ENCODE results near the gene CYSTM1.

Gene CYSTM1

GRCh38 chr5:140142856-140143255 is 32.1 kb upstream of the CYSTM1 start:
- Histone ChIP-seq H3K9me3 (ENCODE audit: control extremely low read depth in 1 of 5, control insufficient read depth in 4 of 5, insufficient read depth in 2 of 5, low read depth in 1 of 5, low read length in 4 of 5) (no peaks in the 10 kb centered on the region), H3K27me3 (replicated peaks in 2 of 5; ENCODE audit: control insufficient read depth in 4 of 5, insufficient read depth in 5 of 5, low read length in 4 of 5) (peaks cover 2 to 31% (median 23%) of the 10 kb centered on the region in 5 experiments), H3K36me3 (ENCODE audit: control insufficient read depth in 4 of 4, insufficient read depth in 4 of 4, low read length in 3 of 4) (no peaks in the 10 kb centered on the region), H3K4me3 (ENCODE audit: control insufficient read depth in 1 of 7, extremely low read depth in 1 of 7, insufficient read depth in 4 of 7, low read depth in 2 of 7, low read length in 6 of 7) (no peak overlapping the region), H3K4me1 (ENCODE audit: control extremely low read depth in 1 of 4, control insufficient read depth in 4 of 4, insufficient read depth in 4 of 4, low read length in 3 of 4) (peaks cover 0 to 14% (median 12%) of the 10 kb centered on the region in 4 experiments), H3K27ac (ENCODE audit: insufficient read depth in 1 of 2, low read depth in 1 of 2, low read length in 2 of 2, poor library complexity in 1 of 2, severe bottlenecking in 2 of 2) (no peak overlapping the region)
- ChIA-PET POLR2A (no interaction called here), CTCF (interaction anchor here (1.5 to 7.6 kb wide), 12 partner anchors 8 to 99 kb away, joined by 4 to 129 read pairs (median 26); partner anchors contain the start of genes NRG2 and PURA)
- DNase-seq: no peak
- 83% methylated on average over 6 of the region's 7 CpGs for WGBS (ENCODE audit: insufficient coverage)

- no peak overlapping the region for H3K27ac ChIP-seq (ENCODE audit: insufficient read depth in 1 of 2, low read depth in 1 of 2, low read length in 2 of 2, poor library complexity in 1 of 2, severe bottlenecking in 2 of 2)
- peaks cover 0 to 14% (median 12%) of the 10 kb centered on the region in 4 experiments for H3K4me1 ChIP-seq (ENCODE audit: control extremely low read depth in 1 of 4, control insufficient read depth in 4 of 4, insufficient read depth in 4 of 4, low read length in 3 of 4)
- H3K27me3 ChIP-seq (replicated peaks in 2 of 5; ENCODE audit: control insufficient read depth in 4 of 5, insufficient read depth in 5 of 5, low read length in 4 of 5): peaks cover 2 to 39% (median 26%) of the 10 kb centered on the region in 5 experiments
- ChIA-PET POLR2A (no interaction called here), CTCF (interaction anchor here (0.6 to 7.6 kb wide), 21 partner anchors 9 to 473 kb away, joined by 3 to 129 read pairs (median 7); partner anchors contain the start of genes NRG2 and PURA)
- 96% methylated on average over 3 of the region's 3 CpGs for WGBS (ENCODE audit: insufficient coverage)
- H3K9me3 ChIP-seq (ENCODE audit: control extremely low read depth in 1 of 5, control insufficient read depth in 4 of 5, insufficient read depth in 2 of 5, low read depth in 1 of 5, low read length in 4 of 5): no peaks in the 10 kb centered on the region
- H3K4me3 ChIP-seq (ENCODE audit: control insufficient read depth in 1 of 7, extremely low read depth in 1 of 7, insufficient read depth in 4 of 7, low read depth in 2 of 7, low read length in 6 of 7): no peak overlapping the region
- H3K36me3 ChIP-seq (ENCODE audit: control insufficient read depth in 4 of 4, insufficient read depth in 4 of 4, low read length in 3 of 4): no peaks in the 10 kb centered on the region
- DNase-seq: no peak
Observed at GRCh38 chr5:140143521-140144258, 31.3 kb upstream of the CYSTM1 start.

GRCh38 chr5:140145256-140145655 is 29.7 kb upstream of the CYSTM1 start:
- H3K4me3 ChIP-seq (ENCODE audit: control insufficient read depth in 1 of 7, extremely low read depth in 1 of 7, insufficient read depth in 4 of 7, low read depth in 2 of 7, low read length in 6 of 7): peak overlapping the region in 3 of 7 experiments; percentile 70 to 79 (median 77)

GRCh38 chr5:140145818-140146522 is 29.0 kb upstream of the CYSTM1 start:
- Histone ChIP-seq H3K36me3 (ENCODE audit: control insufficient read depth in 4 of 4, insufficient read depth in 4 of 4, low read length in 3 of 4) (no peaks in the 10 kb centered on the region), H3K4me1 (ENCODE audit: control extremely low read depth in 1 of 4, control insufficient read depth in 4 of 4, insufficient read depth in 4 of 4, low read length in 3 of 4) (peaks cover 0 to 14% (median 12%) of the 10 kb centered on the region in 4 experiments), H3K4me3 (ENCODE audit: control insufficient read depth in 1 of 7, extremely low read depth in 1 of 7, insufficient read depth in 4 of 7, low read depth in 2 of 7, low read length in 6 of 7) (peak overlapping the region; percentile 18 to 79 (median 58)), H3K27me3 (replicated peaks in 2 of 5; ENCODE audit: control insufficient read depth in 4 of 5, insufficient read depth in 5 of 5, low read length in 4 of 5) (peaks cover 2 to 39% (median 26%) of the 10 kb centered on the region in 5 experiments), H3K27ac (ENCODE audit: insufficient read depth in 1 of 2, low read depth in 1 of 2, low read length in 2 of 2, poor library complexity in 1 of 2, severe bottlenecking in 2 of 2) (no peak overlapping the region), H3K9me3 (ENCODE audit: control extremely low read depth in 1 of 5, control insufficient read depth in 4 of 5, insufficient read depth in 2 of 5, low read depth in 1 of 5, low read length in 4 of 5) (no peaks in the 10 kb centered on the region)
- POLR2A ChIA-PET: no interaction called here
- peak; percentile 61 to 83 (median 80) for DNase-seq
- under 1% methylated on average over 42 of the region's 64 CpGs for WGBS (ENCODE audit: insufficient coverage)
- CTCF ChIA-PET: interaction anchor here (0.7 to 7.6 kb wide), 21 partner anchors 10 to 97 kb away, joined by 3 to 129 read pairs (median 6); partner anchors contain the start of gene PURA

More at GRCh38 chr5:140145256-140145655, 29.7 kb upstream of the CYSTM1 start:
- POLR2A ChIA-PET: no interaction called here
- Histone ChIP-seq H3K4me1 (ENCODE audit: control extremely low read depth in 1 of 4, control insufficient read depth in 4 of 4, insufficient read depth in 4 of 4, low read length in 3 of 4) (peaks cover 0 to 14% (median 12%) of the 10 kb centered on the region in 4 experiments), H3K9me3 (ENCODE audit: control extremely low read depth in 1 of 5, control insufficient read depth in 4 of 5, insufficient read depth in 2 of 5, low read depth in 1 of 5, low read length in 4 of 5) (no peaks in the 10 kb centered on the region), H3K27ac (ENCODE audit: insufficient read depth in 1 of 2, low read depth in 1 of 2, low read length in 2 of 2, poor library complexity in 1 of 2, severe bottlenecking in 2 of 2) (no peak overlapping the region), H3K27me3 (replicated peaks in 2 of 5; ENCODE audit: control insufficient read depth in 4 of 5, insufficient read depth in 5 of 5, low read length in 4 of 5) (peaks cover 2 to 39% (median 26%) of the 10 kb centered on the region in 5 experiments), H3K36me3 (ENCODE audit: control insufficient read depth in 4 of 4, insufficient read depth in 4 of 4, low read length in 3 of 4) (no peaks in the 10 kb centered on the region)
- no peak for DNase-seq
- WGBS (ENCODE audit: insufficient coverage): 84% methylated on average over 3 of the region's 3 CpGs
- CTCF ChIA-PET: interaction anchor here (0.7 to 7.6 kb wide), 18 partner anchors 11 to 80 kb away, joined by 3 to 129 read pairs (median 10); partner anchors contain the start of gene PURA

GRCh38 chr5:140146523-140146842 is 28.5 kb upstream of the CYSTM1 start:
- CTCF ChIA-PET: interaction anchor here (0.8 to 7.6 kb wide), 20 partner anchors 9 to 98 kb away, joined by 3 to 129 read pairs (median 6); partner anchors contain the start of gene PURA
- Histone ChIP-seq H3K9me3 (ENCODE audit: control extremely low read depth in 1 of 5, control insufficient read depth in 4 of 5, insufficient read depth in 2 of 5, low read depth in 1 of 5, low read length in 4 of 5) (no peaks in the 10 kb centered on the region), H3K27ac (ENCODE audit: insufficient read depth in 1 of 2, low read depth in 1 of 2, low read length in 2 of 2, poor library complexity in 1 of 2, severe bottlenecking in 2 of 2) (no peak overlapping the region), H3K4me3 (ENCODE audit: control insufficient read depth in 1 of 7, extremely low read depth in 1 of 7, insufficient read depth in 4 of 7, low read depth in 2 of 7, low read length in 6 of 7) (peak overlapping the region in 6 of 7 experiments; percentile 18 to 79 (median 64)), H3K27me3 (replicated peaks in 2 of 5; ENCODE audit: control insufficient read depth in 4 of 5, insufficient read depth in 5 of 5, low read length in 4 of 5) (peaks cover 2 to 39% (median 26%) of the 10 kb centered on the region in 5 experiments), H3K4me1 (ENCODE audit: control extremely low read depth in 1 of 4, control insufficient read depth in 4 of 4, insufficient read depth in 4 of 4, low read length in 3 of 4) (peaks cover 0 to 14% (median 12%) of the 10 kb centered on the region in 4 experiments), H3K36me3 (ENCODE audit: control insufficient read depth in 4 of 4, insufficient read depth in 4 of 4, low read length in 3 of 4) (no peaks in the 10 kb centered on the region)
- no peak for DNase-seq
- WGBS (ENCODE audit: insufficient coverage): 14% methylated on average over 14 of the region's 14 CpGs
- POLR2A ChIA-PET: no interaction called here

GRCh38 chr5:140147460-140147859 is 27.5 kb upstream of the CYSTM1 start:
- no peak overlapping the region for H3K4me3 ChIP-seq (ENCODE audit: control insufficient read depth in 1 of 7, extremely low read depth in 1 of 7, insufficient read depth in 4 of 7, low read depth in 2 of 7, low read length in 6 of 7)
- WGBS (ENCODE audit: insufficient coverage): 100% methylated on average over 1 of the region's 1 CpG
- peaks cover 2 to 39% (median 26%) of the 10 kb centered on the region in 5 experiments for H3K27me3 ChIP-seq (replicated peaks in 2 of 5; ENCODE audit: control insufficient read depth in 4 of 5, insufficient read depth in 5 of 5, low read length in 4 of 5)
- H3K27ac ChIP-seq (ENCODE audit: insufficient read depth in 1 of 2, low read depth in 1 of 2, low read length in 2 of 2, poor library complexity in 1 of 2, severe bottlenecking in 2 of 2): no peak overlapping the region
- H3K9me3 ChIP-seq (ENCODE audit: control extremely low read depth in 1 of 5, control insufficient read depth in 4 of 5, insufficient read depth in 2 of 5, low read depth in 1 of 5, low read length in 4 of 5): no peaks in the 10 kb centered on the region
- no peaks in the 10 kb centered on the region for H3K36me3 ChIP-seq (ENCODE audit: control insufficient read depth in 4 of 4, insufficient read depth in 4 of 4, low read length in 3 of 4)
- POLR2A ChIA-PET: no interaction called here
- CTCF ChIA-PET: interaction anchor here (1.0 to 7.6 kb wide), 5 partner anchors 8 to 82 kb away, joined by 3 to 105 read pairs (median 14); no protein-coding TSS in a partner anchor
- peaks cover 0 to 14% (median 12%) of the 10 kb centered on the region in 4 experiments for H3K4me1 ChIP-seq (ENCODE audit: control extremely low read depth in 1 of 4, control insufficient read depth in 4 of 4, insufficient read depth in 4 of 4, low read length in 3 of 4)
- no peak for DNase-seq

All from common myeloid progenitor, CD34-positive (primary cell).